Measurements from ENCODE around the gene RAD9A. TPM values are rescaled to one million over a fixed set of nuclear protein-coding genes. Genes with fewer than 3 reads are reported as not detected.

RAD9A gene
- total RNA-seq, 1 experiment from 2014 or later: 43.0 TPM

DNA sequence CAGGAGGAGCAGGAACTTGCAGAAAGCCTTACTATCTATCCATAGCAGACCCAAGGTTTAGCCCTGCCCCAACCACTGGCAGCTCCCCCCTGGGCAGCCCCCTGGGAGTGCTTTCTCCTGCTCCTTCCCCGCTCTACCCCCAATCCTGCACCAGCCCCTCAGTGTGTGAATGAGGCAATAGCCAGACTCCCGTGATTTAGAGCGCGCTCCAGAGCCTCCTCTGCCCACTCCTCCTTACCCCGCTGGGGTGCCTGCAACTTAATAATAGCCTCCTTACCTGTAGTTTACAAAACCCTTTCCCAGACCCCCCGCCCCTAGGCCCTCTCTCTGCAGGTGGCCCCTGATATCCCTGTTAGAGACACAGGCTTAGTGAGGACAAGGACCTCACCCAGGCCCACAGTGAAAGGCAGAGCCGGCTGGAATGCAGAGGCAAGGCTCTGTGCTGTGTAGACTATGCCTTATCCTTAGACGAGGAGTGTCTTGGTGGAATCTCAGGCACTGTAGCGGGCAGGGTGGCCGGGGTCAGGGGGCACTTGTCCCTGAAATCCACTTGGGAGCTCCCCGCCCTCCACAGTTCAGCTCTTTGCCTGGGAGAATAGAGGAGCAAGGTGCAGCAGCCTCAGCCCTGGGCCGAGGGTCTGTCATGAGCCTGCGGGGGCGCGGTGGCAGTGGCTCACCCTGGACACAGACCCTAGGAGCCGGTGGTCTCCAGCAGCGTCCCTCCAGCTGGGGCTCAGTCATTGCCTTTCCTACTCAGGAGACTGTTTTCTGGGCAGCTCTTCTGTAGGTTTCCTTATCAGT, 19.4 kb downstream of the RAD9A start:
- ChIA-PET CTCF (no interaction called here), POLR2A (ENCODE audit: low non-redundant PET) (no interaction called here)
- H3K36me3 ChIP-seq (ENCODE audit: insufficient read depth, low read length, poor library complexity, severe bottlenecking): no peaks in the 10 kb centered on the region
- DNase-seq (ENCODE audit: low spot score): no peak
- intact Hi-C loops (cut with micrococcal nuclease; ENCODE audit: unreplicated experiment): no loop called here
- H3K27me3 ChIP-seq (replicated peaks; ENCODE audit: insufficient read depth, low read depth, low read length, poor library complexity): no peaks in the 10 kb centered on the region
- H3K27ac ChIP-seq (ENCODE audit: low read depth, low read length, poor library complexity, severe bottlenecking): no peak overlapping the region
- no peaks in the 10 kb centered on the region for H3K9me3 ChIP-seq (ENCODE audit: low read depth, low read length, poor library complexity, severe bottlenecking)
- TF ChIP-seq, protein P1, sequence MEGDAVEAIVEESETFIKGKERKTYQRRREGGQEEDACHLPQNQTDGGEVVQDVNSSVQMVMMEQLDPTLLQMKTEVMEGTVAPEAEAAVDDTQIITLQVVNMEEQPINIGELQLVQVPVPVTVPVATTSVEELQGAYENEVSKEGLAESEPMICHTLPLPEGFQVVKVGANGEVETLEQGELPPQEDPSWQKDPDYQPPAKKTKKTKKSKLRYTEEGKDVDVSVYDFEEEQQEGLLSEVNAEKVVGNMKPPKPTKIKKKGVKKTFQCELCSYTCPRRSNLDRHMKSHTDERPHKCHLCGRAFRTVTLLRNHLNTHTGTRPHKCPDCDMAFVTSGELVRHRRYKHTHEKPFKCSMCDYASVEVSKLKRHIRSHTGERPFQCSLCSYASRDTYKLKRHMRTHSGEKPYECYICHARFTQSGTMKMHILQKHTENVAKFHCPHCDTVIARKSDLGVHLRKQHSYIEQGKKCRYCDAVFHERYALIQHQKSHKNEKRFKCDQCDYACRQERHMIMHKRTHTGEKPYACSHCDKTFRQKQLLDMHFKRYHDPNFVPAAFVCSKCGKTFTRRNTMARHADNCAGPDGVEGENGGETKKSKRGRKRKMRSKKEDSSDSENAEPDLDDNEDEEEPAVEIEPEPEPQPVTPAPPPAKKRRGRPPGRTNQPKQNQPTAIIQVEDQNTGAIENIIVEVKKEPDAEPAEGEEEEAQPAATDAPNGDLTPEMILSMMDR (conservative IDR thresholded peaks at IDR 0.05; ENCODE audit: low read depth, low read length): no peak
- TF ChIP-seq EZH2 (IDR thresholded peaks at IDR 0.05; ENCODE audit: borderline replicate concordance, low read depth, low read length, poor library complexity, severe bottlenecking): no peak
- H3K4me3 ChIP-seq (ENCODE audit: low read depth, low read length, poor library complexity, severe bottlenecking): no peak overlapping the region
- no TSS peak for BruUV-seq (replicated peaks)
- H3K4me1 ChIP-seq (ENCODE audit: insufficient read depth, low read length, poor library complexity, severe bottlenecking): peaks cover 12% of the 10 kb centered on the region

DNA sequence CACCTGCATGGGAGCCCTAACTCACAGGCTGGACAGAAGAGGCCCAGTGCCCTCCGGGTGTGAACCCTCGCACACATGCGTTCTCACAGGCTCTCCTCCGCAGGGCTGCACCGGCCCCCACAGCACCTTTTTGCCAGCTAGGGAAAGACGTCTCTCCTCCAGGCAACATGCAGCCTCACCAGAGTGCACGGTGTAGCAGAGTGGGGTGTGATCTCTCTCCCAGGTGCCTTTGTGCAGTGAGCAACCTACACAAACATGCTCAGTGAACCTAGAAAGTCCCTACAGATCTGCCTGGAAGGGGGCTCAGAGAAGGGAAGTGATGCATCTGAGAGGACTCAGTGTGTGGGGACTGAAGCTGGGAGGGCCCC, 20.0 kb downstream of the RAD9A start:
- Histone ChIP-seq H3K4me3 (ENCODE audit: low read depth, low read length, poor library complexity, severe bottlenecking) (no peak overlapping the region), H3K27ac (ENCODE audit: low read depth, low read length, poor library complexity, severe bottlenecking) (no peak overlapping the region), H3K27me3 (replicated peaks; ENCODE audit: insufficient read depth, low read depth, low read length, poor library complexity) (no peaks in the 10 kb centered on the region), H3K36me3 (ENCODE audit: insufficient read depth, low read length, poor library complexity, severe bottlenecking) (no peaks in the 10 kb centered on the region), H3K9me3 (ENCODE audit: low read depth, low read length, poor library complexity, severe bottlenecking) (no peaks in the 10 kb centered on the region), H3K4me1 (ENCODE audit: insufficient read depth, low read length, poor library complexity, severe bottlenecking) (peaks cover 18% of the 10 kb centered on the region)
- TF ChIP-seq, protein P1 (conservative IDR thresholded peaks at IDR 0.05; ENCODE audit: low read depth, low read length): no peak
- no peak for TF ChIP-seq EZH2 (IDR thresholded peaks at IDR 0.05; ENCODE audit: borderline replicate concordance, low read depth, low read length, poor library complexity, severe bottlenecking)
- CTCF ChIA-PET: no interaction called here
- DNase-seq (ENCODE audit: low spot score): no peak
- POLR2A ChIA-PET (ENCODE audit: low non-redundant PET): no interaction called here
- intact Hi-C loops (cut with micrococcal nuclease; ENCODE audit: unreplicated experiment): no loop called here
- no TSS peak for BruUV-seq (replicated peaks)

GRCh38 chr11:67412495-67413179, 20.9 kb downstream of the RAD9A start:
- Histone ChIP-seq H3K4me3 (ENCODE audit: low read depth, low read length, poor library complexity, severe bottlenecking) (no peak overlapping the region), H3K27ac (ENCODE audit: low read depth, low read length, poor library complexity, severe bottlenecking) (no peak overlapping the region), H3K4me1 (ENCODE audit: insufficient read depth, low read length, poor library complexity, severe bottlenecking) (peaks cover 25% of the 10 kb centered on the region), H3K27me3 (replicated peaks; ENCODE audit: insufficient read depth, low read depth, low read length, poor library complexity) (no peaks in the 10 kb centered on the region), H3K36me3 (ENCODE audit: insufficient read depth, low read length, poor library complexity, severe bottlenecking) (no peaks in the 10 kb centered on the region), H3K9me3 (ENCODE audit: low read depth, low read length, poor library complexity, severe bottlenecking) (no peaks in the 10 kb centered on the region)
- TF ChIP-seq, protein P1 (conservative IDR thresholded peaks at IDR 0.05; ENCODE audit: low read depth, low read length): no peak
- TF ChIP-seq EZH2 (IDR thresholded peaks at IDR 0.05; ENCODE audit: borderline replicate concordance, low read depth, low read length, poor library complexity, severe bottlenecking): no peak
- DNase-seq (ENCODE audit: low spot score): no peak
- BruUV-seq (replicated peaks): no TSS peak
- CTCF ChIA-PET: interaction anchor here (1.2 kb wide), 1 partner anchor 11 kb away, joined by 5 read pairs; the partner anchor contains the start of gene PPP1CA
- intact Hi-C loops (cut with micrococcal nuclease; ENCODE audit: unreplicated experiment): no loop called here
- POLR2A ChIA-PET (ENCODE audit: low non-redundant PET): no interaction called here
